CD4-positive, alpha-beta memory T cell (primary cell): ENCODE data around the gene MID1. TPM values are rescaled to one million over a fixed set of nuclear protein-coding genes. Genes with fewer than 3 reads are reported as not detected.

Experiments used
- CTCF ChIA-PET: fragments of 350-600 bp; sonication (Branson Sonifier 250); formaldehyde crosslinking; loops from one replicate; lab custom pipeline; 2021; ENCODE audit warnings: inconsistent platforms; ENCODE audit not compliant: partially characterized antibody; lab: Charles Lee
- POLR2A ChIA-PET: fragments of 350-600 bp; sonication (Branson Sonifier 250); formaldehyde crosslinking; loops from one replicate; lab custom pipeline; 2021; ENCODE audit not compliant: partially characterized antibody; lab: Charles Lee
- DNase-seq, 5 donors: peaks; one replicate each; pipeline versions ENCODE4 v3.0.0 to v3.0.0-alpha.2; 2020 to 2022; ENCODE audit warnings: mixed read lengths in 1 of 5
- H3K27ac ChIP-seq: one replicate; pipeline ENCODE4 v1.7.0; 2013; ENCODE audit warnings: low read depth, low read length
- H3K27me3 ChIP-seq: 2 replicates; pipeline ENCODE4 v1.7.0; 2013; ENCODE audit warnings: mild to moderate bottlenecking, low read length, moderate library complexity; ENCODE audit not compliant: insufficient read depth
- H3K36me3 ChIP-seq: 2 replicates; pipeline ENCODE4 v1.7.0; 2013; ENCODE audit warnings: mild to moderate bottlenecking, low read length, moderate library complexity; ENCODE audit not compliant: insufficient read depth
- H3K4me1 ChIP-seq: 2 replicates; pipeline ENCODE4 v1.7.0; 2013; ENCODE audit warnings: mild to moderate bottlenecking, low read length, moderate library complexity; ENCODE audit not compliant: insufficient read depth
- H3K4me3 ChIP-seq, 2 donors: one replicate each; pipeline ENCODE4 v1.7.0; 2013; ENCODE audit warnings: low read length in 2 of 2, mild to moderate bottlenecking in 1 of 2
- H3K9me3 ChIP-seq, 2 donors: one replicate each; pipeline ENCODE4 v1.7.0; 2013; ENCODE audit warnings: low read length in 2 of 2, control low read depth in 1 of 2; ENCODE audit not compliant: control insufficient read depth in 1 of 2
- H3K27ac Mint-ChIP-seq, 7 donors: one replicate each; pipeline ENCODE4 v1.8.0; 2020 to 2021; ENCODE audit warnings: mixed read lengths in 7 of 7, mild to moderate bottlenecking in 6 of 7, inconsistent platforms in 3 of 7, moderate library complexity in 3 of 7
- H3K27me3 Mint-ChIP-seq, 2 donors: one replicate each; pipeline ENCODE4 v1.8.0; 2020 to 2021; ENCODE audit warnings: mixed read lengths in 2 of 2
- H3K36me3 Mint-ChIP-seq, 2 donors: one replicate each; pipeline ENCODE4 v1.8.0; 2020 to 2021; ENCODE audit warnings: mixed read lengths in 2 of 2, inconsistent platforms in 1 of 2, mild to moderate bottlenecking in 1 of 2
- H3K4me1 Mint-ChIP-seq, 4 donors: one replicate each; pipeline ENCODE4 v1.8.0; 2020 to 2021; ENCODE audit warnings: mixed read lengths in 4 of 4, mild to moderate bottlenecking in 1 of 4
- H3K4me3 Mint-ChIP-seq, 8 donors: one replicate each; pipeline ENCODE4 v1.8.0; 2020 to 2021; ENCODE audit warnings: mixed read lengths in 8 of 8, mild to moderate bottlenecking in 7 of 8, moderate library complexity in 6 of 8, inconsistent platforms in 3 of 8
- H3K9me3 Mint-ChIP-seq, 8 donors: one replicate each; pipeline ENCODE4 v1.8.0; 2020 to 2021; ENCODE audit warnings: mixed read lengths in 8 of 8, mild to moderate bottlenecking in 5 of 8, inconsistent platforms in 3 of 8, moderate library complexity in 1 of 8
- intact Hi-C: fragments of 100-400 bp; cut with micrococcal nuclease; formaldehyde crosslinking; loops from one replicate; pipeline ENCODE4 v1.15.1; 2023
- polyA plus RNA-seq, 2 donors: library from polyadenylated mRNA; unstranded; fragments of 300-500 nt; fragmentation: Illumina TruSeq; gene quantifications; one replicate each; pipeline ENCODE4 v1.2.3, GENCODE V29; 2021
- total RNA-seq, 2 experiments: library from RNA; stranded (reverse); gene quantifications; one replicate each; pipeline ENCODE4 v1.2.3, GENCODE V29; 2021

MID1 gene
- total and polyA plus RNA-seq, 4 experiments from 2014 or later, result not detected

DNA sequence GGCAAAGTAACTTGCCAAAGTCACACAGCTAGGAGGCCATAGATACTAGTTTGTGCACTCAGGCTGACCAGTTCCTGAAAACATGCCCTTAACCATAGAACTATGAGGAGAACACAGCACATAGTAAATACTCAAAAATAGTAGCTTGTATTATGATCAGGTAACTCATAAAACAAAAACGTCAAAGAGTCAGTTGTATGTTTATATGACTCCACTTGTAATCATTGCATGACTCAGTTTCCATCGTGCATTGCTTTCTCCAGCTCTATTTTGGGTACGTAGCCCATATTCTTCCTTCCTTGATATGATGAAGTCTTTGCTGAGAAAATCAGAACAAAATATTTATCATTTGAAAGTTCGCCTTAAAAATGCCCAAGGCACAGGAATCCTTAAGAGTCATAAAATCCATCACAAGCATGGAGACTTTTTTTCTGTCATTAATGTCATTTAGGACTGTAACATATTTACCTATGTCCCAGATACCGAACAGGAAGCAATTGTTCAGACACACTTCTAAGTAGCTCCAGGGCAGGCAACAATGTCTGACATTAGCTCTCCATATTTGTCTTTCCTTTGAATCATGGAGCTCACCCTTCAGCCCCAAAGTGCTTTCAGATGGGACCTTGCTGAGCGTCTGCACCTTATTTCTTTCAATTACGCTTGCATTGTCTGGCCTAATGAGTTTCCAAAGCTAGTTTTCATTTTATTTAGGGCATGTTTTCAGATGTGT is 11.2 kb upstream of the MID1 start:
- Mint-ChIP-seq H3K4me1 (no peaks in the 10 kb centered on the region), H3K27me3 (peaks cover 0 to 2% of the 10 kb centered on the region in 2 donors), H3K9me3 (peaks cover 0 to 5% (median 0%) of the 10 kb centered on the region in 8 donors), H3K36me3 (no peaks in the 10 kb centered on the region), H3K27ac (no peak overlapping the region), H3K4me3 (no peak overlapping the region)
- intact Hi-C loops, result no loop called here
- Histone ChIP-seq H3K27me3 (no peaks in the 10 kb centered on the region), H3K9me3 (no peaks in the 10 kb centered on the region), H3K4me3 (no peak overlapping the region), H3K27ac (no peak overlapping the region), H3K4me1 (no peaks in the 10 kb centered on the region), H3K36me3 (no peaks in the 10 kb centered on the region)
- no peak for DNase-seq
- POLR2A ChIA-PET, result no interaction called here
- CTCF ChIA-PET, result no interaction called here

DNA sequence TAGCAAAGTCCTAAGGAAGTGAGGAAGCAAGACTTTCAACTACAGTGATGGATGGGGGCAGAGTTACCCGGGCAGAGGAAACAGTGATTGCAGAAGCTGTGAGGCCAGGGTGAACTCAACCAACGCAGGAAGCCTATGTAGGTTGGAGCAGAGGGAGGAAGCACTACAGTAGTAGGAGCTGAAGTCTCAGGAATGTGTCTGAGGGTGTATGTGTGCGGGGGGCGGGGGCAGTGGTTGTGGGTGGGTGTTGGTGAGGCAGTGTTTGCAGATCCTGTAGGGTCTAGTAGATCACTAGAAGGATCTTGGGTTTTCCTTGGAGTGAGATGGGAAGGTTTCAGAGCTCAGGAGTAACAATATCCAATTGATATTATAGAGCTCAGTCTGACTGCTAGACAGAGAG is 9.9 kb upstream of the MID1 start:
- Mint-ChIP-seq H3K9me3 (peaks cover 0 to 5% (median 0%) of the 10 kb centered on the region in 8 donors), H3K4me1 (no peaks in the 10 kb centered on the region), H3K36me3 (no peaks in the 10 kb centered on the region), H3K27ac (no peak overlapping the region), H3K27me3 (no peaks in the 10 kb centered on the region), H3K4me3 (no peak overlapping the region)
- intact Hi-C loops, result no loop called here
- no peak overlapping the region for H3K27ac ChIP-seq
- H3K27me3 ChIP-seq, result no peaks in the 10 kb centered on the region
- H3K4me1 ChIP-seq, result no peaks in the 10 kb centered on the region
- POLR2A ChIA-PET, result no interaction called here
- no peak for DNase-seq
- no peaks in the 10 kb centered on the region for H3K9me3 ChIP-seq
- CTCF ChIA-PET, result no interaction called here
- H3K36me3 ChIP-seq, result no peaks in the 10 kb centered on the region
- no peak overlapping the region for H3K4me3 ChIP-seq

DNA sequence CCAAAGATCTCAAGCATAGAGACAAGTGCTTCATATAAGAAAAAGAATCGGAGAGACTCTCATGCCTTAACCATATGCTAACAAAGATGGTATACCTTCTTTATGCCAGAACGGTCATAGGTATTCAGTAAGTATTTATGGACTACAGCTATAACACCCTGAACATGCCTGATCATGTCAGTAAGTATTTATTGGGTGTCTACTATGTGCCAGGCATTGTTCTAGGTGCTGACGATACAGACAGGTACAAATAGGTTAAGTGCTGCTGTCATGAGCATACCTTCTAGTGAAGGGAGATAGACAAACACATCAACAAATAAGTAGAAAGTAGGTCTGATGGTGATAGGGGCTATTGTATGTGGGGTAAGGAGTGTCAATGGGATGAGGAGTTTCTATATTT is 9.5 kb upstream of the MID1 start:
- CTCF ChIA-PET, result no interaction called here
- no peaks in the 10 kb centered on the region for H3K4me1 ChIP-seq
- intact Hi-C loops, result no loop called here
- Mint-ChIP-seq H3K9me3 (peaks cover 0 to 5% (median 0%) of the 10 kb centered on the region in 8 donors), H3K27me3 (no peaks in the 10 kb centered on the region), H3K4me3 (no peak overlapping the region), H3K27ac (no peak overlapping the region), H3K4me1 (no peaks in the 10 kb centered on the region), H3K36me3 (no peaks in the 10 kb centered on the region)
- H3K27me3 ChIP-seq, result no peaks in the 10 kb centered on the region
- no peak overlapping the region for H3K4me3 ChIP-seq
- H3K9me3 ChIP-seq, result no peaks in the 10 kb centered on the region
- H3K27ac ChIP-seq, result no peak overlapping the region
- no peak for DNase-seq
- POLR2A ChIA-PET, result no interaction called here
- H3K36me3 ChIP-seq, result no peaks in the 10 kb centered on the region

- Mint-ChIP-seq H3K36me3 (no peaks in the 10 kb centered on the region), H3K9me3 (peaks cover 0 to 5% (median 0%) of the 10 kb centered on the region in 8 donors), H3K4me1 (no peaks in the 10 kb centered on the region), H3K27ac (no peak overlapping the region), H3K4me3 (no peak overlapping the region), H3K27me3 (no peaks in the 10 kb centered on the region)
- ChIA-PET CTCF (no interaction called here), POLR2A (no interaction called here)
- Histone ChIP-seq H3K27ac (no peak overlapping the region), H3K36me3 (no peaks in the 10 kb centered on the region), H3K4me3 (no peak overlapping the region), H3K27me3 (no peaks in the 10 kb centered on the region), H3K9me3 (no peaks in the 10 kb centered on the region), H3K4me1 (no peaks in the 10 kb centered on the region)
- no peak for DNase-seq
- intact Hi-C loops, result no loop called here
Observed at GRCh38 chrX:10628906-10629305, 8.5 kb upstream of the MID1 start.

GRCh38 chrX:10622197-10622596 is 1.8 kb upstream of the MID1 start:
- Mint-ChIP-seq H3K4me3 (no peak overlapping the region), H3K9me3 (peaks cover 0 to 7% (median 2%) of the 10 kb centered on the region in 8 donors), H3K36me3 (no peaks in the 10 kb centered on the region), H3K4me1 (peaks cover 4 to 15% (median 5%) of the 10 kb centered on the region in 4 donors), H3K27me3 (peaks cover 7 to 8% of the 10 kb centered on the region in 2 donors), H3K27ac (no peak overlapping the region)
- no peak for DNase-seq
- intact Hi-C loops, result no loop called here
- Histone ChIP-seq H3K4me1 (peaks cover 10% of the 10 kb centered on the region), H3K27ac (no peak overlapping the region), H3K36me3 (no peaks in the 10 kb centered on the region), H3K27me3 (no peaks in the 10 kb centered on the region), H3K9me3 (no peaks in the 10 kb centered on the region), H3K4me3 (no peak overlapping the region)
- CTCF ChIA-PET, result no interaction called here
- POLR2A ChIA-PET, result no interaction called here

- no peak for DNase-seq
- intact Hi-C loops, result no loop called here
- Histone ChIP-seq H3K27me3 (no peaks in the 10 kb centered on the region), H3K9me3 (no peaks in the 10 kb centered on the region), H3K36me3 (no peaks in the 10 kb centered on the region), H3K4me3 (no peak overlapping the region), H3K27ac (no peak overlapping the region), H3K4me1 (peaks cover 10% of the 10 kb centered on the region)
- Mint-ChIP-seq H3K9me3 (peaks cover 0 to 7% (median 2%) of the 10 kb centered on the region in 8 donors), H3K27me3 (peaks cover 8 to 10% of the 10 kb centered on the region in 2 donors), H3K27ac (no peak overlapping the region), H3K36me3 (no peaks in the 10 kb centered on the region), H3K4me1 (peaks cover 4 to 15% (median 5%) of the 10 kb centered on the region in 4 donors), H3K4me3 (peak overlapping the region in 6 of 8 donors; percentile 22 to 77 (median 62))
- CTCF ChIA-PET, result no interaction called here
- POLR2A ChIA-PET, result no interaction called here
Observed at GRCh38 chrX:10619425-10620046, 849 bp downstream of the MID1 start.

GRCh38 chrX:10618961-10619360 is 1.4 kb downstream of the MID1 start:
- Mint-ChIP-seq H3K4me1 (peaks cover 4 to 15% (median 5%) of the 10 kb centered on the region in 4 donors), H3K36me3 (no peaks in the 10 kb centered on the region), H3K4me3 (peak overlapping the region in 2 of 8 donors; percentile 67 to 77), H3K9me3 (peaks cover 0 to 7% (median 2%) of the 10 kb centered on the region in 8 donors), H3K27ac (no peak overlapping the region), H3K27me3 (peaks cover 8 to 10% of the 10 kb centered on the region in 2 donors)
- intact Hi-C loops, result no loop called here
- POLR2A ChIA-PET, result no interaction called here
- Histone ChIP-seq H3K27me3 (no peaks in the 10 kb centered on the region), H3K9me3 (no peaks in the 10 kb centered on the region), H3K36me3 (no peaks in the 10 kb centered on the region), H3K4me3 (no peak overlapping the region), H3K4me1 (peaks cover 10% of the 10 kb centered on the region), H3K27ac (no peak overlapping the region)
- CTCF ChIA-PET, result no interaction called here
- DNase-seq, result no peak
